ENCODE measurements around the gene CTNS.

GRCh38 chr17:3636154-3636907, at the start of gene CTNS, which contains the start of gene SHPK:
- no peak for TF ChIP-seq CTCF (conservative IDR thresholded peaks at IDR 0.05 in 1 of 2, IDR thresholded peaks at IDR 0.05 in 1 of 2; ENCODE audit: extremely low read depth in 1 of 2, insufficient read depth in 1 of 2, low read depth in 1 of 2, low read length in 2 of 2)
- TF ChIP-seq EZH2 (IDR thresholded peaks at IDR 0.05; ENCODE audit: borderline replicate concordance, low read length), result no peak
